H1 (cell line): ENCODE results near the gene ALDH4A1. TPM values are rescaled to one million over a fixed set of nuclear protein-coding genes. Genes with fewer than 3 reads are reported as not detected.

ENCODE experiments used
- CTCF ChIA-PET: fragments of 300-600 bp; sonication (Branson Sonifier 250); formaldehyde crosslinking; loops from one replicate; lab custom pipeline; 2021; ENCODE audit not compliant: partially characterized antibody; lab: Charles Lee
- POLR2A ChIA-PET: fragments of 300-600 bp; sonication (Branson Sonifier 250); formaldehyde crosslinking; loops from one replicate; lab custom pipeline; 2021; ENCODE audit warnings: inconsistent platforms; ENCODE audit not compliant: partially characterized antibody; lab: Charles Lee
- DNase-seq, 2 experiments: peaks; one replicate each; pipeline versions ENCODE4 v3.0.0 to v3.0.0-alpha.2; 2010 to 2022; ENCODE audit warnings: low spot score in 2 of 2, low read depth in 1 of 2, mixed read lengths in 1 of 2
- FAIRE-seq: peaks from 2 replicates; lab custom pipeline; 2011; peaks lifted over from hg19 to GRCh38; lab: Jason Lieb, UNC
- H2AFZ ChIP-seq: 2 replicates; pipeline ENCODE4 v1.8.1; 2012; ENCODE audit warnings: low read length, inconsistent platforms
- H2AK5ac ChIP-seq: 2 replicates; pipeline ENCODE4 v1.6.1; 2013; ENCODE audit warnings: low read depth, low read length
- H2BK120ac ChIP-seq: replicated peaks from 2 replicates; pipeline ENCODE3; 2013; ENCODE audit warnings: low read depth, low read length, inconsistent platforms
- H2BK12ac ChIP-seq: 2 replicates; pipeline ENCODE4 v1.6.1; 2013; ENCODE audit warnings: low read depth, low read length
- H2BK15ac ChIP-seq: 2 replicates; pipeline ENCODE4 v1.6.1; 2013; ENCODE audit warnings: low read length
- H2BK20ac ChIP-seq: 2 replicates; pipeline ENCODE4 v1.6.1; 2013; ENCODE audit warnings: low read length
- H2BK5ac ChIP-seq: 2 replicates; pipeline ENCODE4 v1.6.1; 2013; ENCODE audit warnings: low read depth, low read length
- H3K14ac ChIP-seq: 2 replicates; pipeline ENCODE4 v1.6.1; 2013; ENCODE audit warnings: inconsistent platforms; ENCODE audit not compliant: insufficient read length
- H3K18ac ChIP-seq: 2 replicates; pipeline ENCODE4 v1.6.1; 2013; ENCODE audit warnings: low read length; ENCODE audit errors: extremely low read depth
- H3K23ac ChIP-seq: 2 replicates; pipeline ENCODE4 v1.6.1; 2013; ENCODE audit warnings: inconsistent platforms; ENCODE audit not compliant: insufficient read length
- H3K23me2 ChIP-seq: 2 replicates; pipeline ENCODE4 v1.6.1; 2013; ENCODE audit warnings: low read depth, low read length
- H3K27ac ChIP-seq: 2 replicates; pipeline ENCODE4 v1.6.1; 2011; ENCODE audit warnings: low read depth, low read length, inconsistent platforms
- H3K27me3 ChIP-seq, 4 experiments: replicated peaks in 1 of 4; 1 replicate in 1 of 4; 2 replicates in 3 of 4; pipeline versions ENCODE4 v1.6.1 to v1.8.1; 2011 to 2013; ENCODE audit warnings: low read length in 3 of 4, mild to moderate bottlenecking in 3 of 4, inconsistent platforms in 2 of 4, mixed read lengths in 2 of 4, moderate library complexity in 1 of 4; ENCODE audit not compliant: control insufficient read depth in 3 of 4, insufficient read depth in 3 of 4; ENCODE audit errors: extremely low read depth in 1 of 4
- H3K36me3 ChIP-seq, 4 experiments: 2 replicates each; pipeline versions ENCODE4 v1.6.1 to v1.8.1; 2011 to 2013; ENCODE audit warnings: mild to moderate bottlenecking in 4 of 4, low read length in 3 of 4, moderate library complexity in 2 of 4, control low read depth in 1 of 4, inconsistent platforms in 1 of 4; ENCODE audit not compliant: insufficient read depth in 4 of 4, control insufficient read depth in 2 of 4
- H3K4ac ChIP-seq: replicated peaks from 2 replicates; pipeline ENCODE3; 2013; ENCODE audit warnings: low read length, low read depth, mixed read lengths, inconsistent platforms; ENCODE audit not compliant: insufficient read length
- H3K4me1 ChIP-seq, 4 experiments: replicated peaks in 1 of 4; 1 replicate in 1 of 4; 2 replicates in 3 of 4; pipeline versions ENCODE4 v1.6.1 to v1.8.1; 2011 to 2013; ENCODE audit warnings: low read length in 3 of 4, inconsistent platforms in 2 of 4, mixed read lengths in 1 of 4; ENCODE audit not compliant: insufficient read depth in 4 of 4, control insufficient read depth in 3 of 4
- H3K4me2 ChIP-seq, 2 experiments: 2 replicates each; pipeline versions ENCODE4 v1.6.1 to v1.8.1; 2011 to 2013; ENCODE audit warnings: low read depth in 2 of 2, low read length in 2 of 2, control low read depth in 1 of 2, inconsistent platforms in 1 of 2, mild to moderate bottlenecking in 1 of 2; ENCODE audit not compliant: insufficient read depth in 1 of 2
- H3K4me3 ChIP-seq, 4 experiments: fragments of 200-600, 300-600 bp in 1 of 4; sonication (generic), shearing (Covaris generic), sonication (Bioruptor Twin) in 1 of 4; 2 replicates each; pipeline versions ENCODE4 v1.5.1 to v1.8.1; 2011 to 2016; ENCODE audit warnings: low read length in 4 of 4, low read depth in 3 of 4, control low read depth in 2 of 4, inconsistent platforms in 2 of 4, mild to moderate bottlenecking in 2 of 4, mixed read lengths in 1 of 4, moderate library complexity in 1 of 4; ENCODE audit not compliant: insufficient read depth in 2 of 4; ENCODE audit errors: extremely low read depth in 1 of 4
- H3K56ac ChIP-seq: replicated peaks from 2 replicates; pipeline ENCODE3; 2013; ENCODE audit warnings: low read depth, mild to moderate bottlenecking, mixed read lengths, low read length, inconsistent platforms; ENCODE audit not compliant: insufficient read length
- H3K79me1 ChIP-seq: 2 replicates; pipeline ENCODE4 v1.6.1; 2013; ENCODE audit warnings: low read depth, low read length, control low read depth
- H3K79me2 ChIP-seq, 2 experiments: 2 replicates each; pipeline versions ENCODE4 v1.6.1 to v1.8.1; 2012 to 2013; ENCODE audit warnings: low read length in 2 of 2, mild to moderate bottlenecking in 2 of 2, inconsistent platforms in 1 of 2; ENCODE audit not compliant: insufficient read depth in 2 of 2, control insufficient read depth in 1 of 2
- H3K9ac ChIP-seq, 4 experiments: replicated peaks in 1 of 4; 1 replicate in 1 of 4; 2 replicates in 3 of 4; pipeline versions ENCODE4 v1.6.1 to v1.8.1; 2011 to 2013; ENCODE audit warnings: low read depth in 3 of 4, low read length in 3 of 4, control low read depth in 2 of 4, mild to moderate bottlenecking in 2 of 4, moderate library complexity in 2 of 4, inconsistent platforms in 1 of 4; ENCODE audit errors: extremely low read depth in 1 of 4
- H3K9me3 ChIP-seq, 2 experiments: 2 replicates each; pipeline versions ENCODE4 v1.6.1 to v1.8.1; 2012 to 2013; ENCODE audit warnings: mild to moderate bottlenecking in 2 of 2, moderate library complexity in 2 of 2, control low read depth in 1 of 2, inconsistent platforms in 1 of 2, low read depth in 1 of 2, low read length in 1 of 2, mixed read lengths in 1 of 2; ENCODE audit not compliant: insufficient read depth in 2 of 2
- H4K20me1 ChIP-seq, 2 experiments: replicated peaks in 1 of 2; 2 replicates each; pipeline versions ENCODE3 to v1.8.1; 2011 to 2013; ENCODE audit warnings: inconsistent platforms in 2 of 2, low read length in 2 of 2, mild to moderate bottlenecking in 1 of 2; ENCODE audit not compliant: insufficient read depth in 2 of 2, control insufficient read depth in 1 of 2
- H4K5ac ChIP-seq: 2 replicates; pipeline ENCODE4 v1.6.1; 2013; ENCODE audit warnings: low read length, low read depth, mixed read lengths, inconsistent platforms; ENCODE audit not compliant: insufficient read length
- H4K8ac ChIP-seq: 2 replicates; pipeline ENCODE4 v1.8.0; 2013; ENCODE audit warnings: mild to moderate bottlenecking, moderate library complexity, low read length, inconsistent platforms; ENCODE audit not compliant: insufficient read depth; ENCODE audit errors: extremely low read depth
- H4K91ac ChIP-seq: replicated peaks from 2 replicates; pipeline ENCODE3; 2013; ENCODE audit warnings: low read length, mixed read lengths, inconsistent platforms; ENCODE audit not compliant: insufficient read length
- WGBS, 2 experiments: shearing (Covaris generic) in 1 of 2; methylation state at CpG; one replicate each; pipeline versions ENCODE4 v1.1.6 to v1.1.7; 2013 to 2015; ENCODE audit warnings: low lambda C conversion rate in 2 of 2, mixed read lengths in 2 of 2, inconsistent platforms in 1 of 2, low coverage in 1 of 2, missing lambda C conversion rate in 1 of 2; ENCODE audit not compliant: insufficient replicate concordance in 2 of 2, insufficient coverage in 1 of 2, insufficient read length in 1 of 2; ENCODE audit errors: extremely low coverage in 1 of 2, missing lambda C conversion rate in 1 of 2; 5-methylcytosine and 5-hydroxymethylcytosine counted together
- polyA plus RNA-seq, 7 experiments: library from polyadenylated mRNA; depleted of rRNA in 3 of 7; stranded (reverse) in 5 of 7; unstranded in 2 of 7; fragments of >200 nt in 5 of 7; fragments of 200-250 nt in 2 of 7; gene quantifications; 1 replicate in 5 of 7; 2 replicates in 1 of 7; 4 replicates in 1 of 7; pipeline versions ENCODE4 v1.2.1 to v1.2.3, GENCODE V29; 2011 to 2013; ENCODE audit warnings: missing spikeins in 2 of 7, mixed read lengths in 2 of 7
- total RNA-seq: library from RNA; stranded (reverse); fragmentation: NEBNext Ultra II Directional; extraction: Animal tissue kit (Norgen Biotek cat#: 25700); gene quantifications from 2 replicates; pipeline ENCODE4 v1.2.1, GENCODE V29; 2021
- TF ChIP-seq, protein P1 (sequence below): IDR thresholded peaks from 2 replicates; pipeline ENCODE4 v1.6.1; 2012; ENCODE audit warnings: inconsistent platforms

Gene ALDH4A1
- total and polyA plus RNA-seq, 2 of the 8 experiments (the other 6 are each of a cell fraction or from before 2014, with no cell fraction given), result 30.3 to 35.9 TPM

DNA sequence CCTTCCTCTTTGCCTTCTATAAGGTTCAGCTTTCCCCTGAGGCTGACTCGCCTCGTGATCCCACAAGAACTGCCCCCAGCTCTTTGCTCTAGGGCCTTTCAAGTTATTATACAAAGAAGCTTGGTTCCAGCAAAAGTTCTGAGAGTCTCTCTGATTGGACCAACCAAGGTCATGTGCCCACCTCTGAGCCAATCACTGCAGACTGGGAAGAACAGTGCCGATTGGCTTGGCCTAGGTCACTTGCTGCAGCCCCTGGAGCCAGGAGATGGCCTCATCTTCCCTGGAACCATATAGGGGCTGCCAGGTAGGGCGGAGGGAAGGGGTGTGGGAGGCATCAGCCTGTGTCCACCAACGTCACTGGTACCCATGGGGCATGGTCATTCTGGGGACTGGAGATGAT is 65.7 kb downstream of the ALDH4A1 start:
- no peak for FAIRE-seq
- H2AK5ac ChIP-seq, result no peak overlapping the region
- TF ChIP-seq, protein P1, sequence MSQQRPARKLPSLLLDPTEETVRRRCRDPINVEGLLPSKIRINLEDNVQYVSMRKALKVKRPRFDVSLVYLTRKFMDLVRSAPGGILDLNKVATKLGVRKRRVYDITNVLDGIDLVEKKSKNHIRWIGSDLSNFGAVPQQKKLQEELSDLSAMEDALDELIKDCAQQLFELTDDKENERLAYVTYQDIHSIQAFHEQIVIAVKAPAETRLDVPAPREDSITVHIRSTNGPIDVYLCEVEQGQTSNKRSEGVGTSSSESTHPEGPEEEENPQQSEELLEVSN, result no peak

More for the DNA sequence above, 65.7 kb downstream of the ALDH4A1 start:
- DNase-seq, result no peak
- Histone ChIP-seq H3K36me3 (no peaks in the 10 kb centered on the region), H4K8ac (no peak overlapping the region), H3K4ac (no peak overlapping the region), H2BK120ac (no peak overlapping the region), H3K9me3 (no peaks in the 10 kb centered on the region), H3K9ac (no peak overlapping the region), H2AFZ (no peak overlapping the region), H2BK12ac (no peak overlapping the region), H3K27me3 (peaks cover 0 to 10% (median 2%) of the 10 kb centered on the region in 4 experiments; a peak in 3 of 7 replicates), H3K23ac (no peak overlapping the region), H3K79me1 (no peaks in the 10 kb centered on the region), H4K5ac (no peak overlapping the region), H2BK20ac (no peak overlapping the region), H3K23me2 (no peaks in the 10 kb centered on the region; the same call in 1 of the 2 replicates), H3K18ac (no peak overlapping the region), H3K14ac (no peak overlapping the region), H4K91ac (no peak overlapping the region), H3K56ac (no peak overlapping the region), H3K4me2 (no peak overlapping the region), H2BK15ac (no peak overlapping the region), H4K20me1 (no peaks in the 10 kb centered on the region), H3K4me3 (no peak overlapping the region), H3K4me1 (no peaks in the 10 kb centered on the region), H3K27ac (no peak overlapping the region), H3K79me2 (no peaks in the 10 kb centered on the region), H2BK5ac (no peak overlapping the region)
- POLR2A ChIA-PET, result no interaction called here
- WGBS, 2 experiments, result 90% methylated on average over 5 of the region's 5 CpGs; no CpG with 5 or more reads in 1 of the 2 experiments
- CTCF ChIA-PET, result interaction anchor here (1.0 to 2.9 kb wide), 5 partner anchors 12 to 240 kb away, joined by 3 to 12 read pairs (median 5); no protein-coding TSS in a partner anchor
